ENCODE measurements around the gene CKAP2L. TPM values are rescaled to one million over a fixed set of nuclear protein-coding genes. Genes with fewer than 3 reads are reported as not detected.
A peak's percentile ranks its signal among the peaks of the same experiment; 100 is the strongest.

The CKAP2L gene
- total and polyA plus RNA-seq, 9 of the 15 experiments (the other 6 are each of a cell fraction or from before 2014, with no cell fraction given): 10.4 to 21.9 (median 14.2) TPM

- TF ChIP-seq RBFOX2 (IDR thresholded peaks at IDR 0.05; ENCODE audit: low read depth, low read length) (no peak; the same call in 1 of the 2 replicates), PREB (CRISPR knock-in tag; IDR thresholded peaks at IDR 0.05) (no peak), E2F5 (CRISPR knock-in tag; IDR thresholded peaks at IDR 0.05) (0 out of 2 replicates have a peak, but pooled peaks have one; percentile 29), THAP12 (CRISPR knock-in tag; IDR thresholded peaks at IDR 0.05) (peak; percentile 48; the same call in 1 of the 2 replicates), E2F8 (IDR thresholded peaks at IDR 0.05; ENCODE audit: low read depth, partially characterized antibody) (peak; percentile 69), DPF2 (IDR thresholded peaks at IDR 0.05) (peak; percentile 100), CREM (IDR thresholded peaks at IDR 0.05; ENCODE audit: low read depth) (peak; percentile 88), RBBP5 (IDR thresholded peaks at IDR 0.05; ENCODE audit: borderline replicate concordance, insufficient read depth, low read length, poor library complexity, severe bottlenecking) (peak; percentile 56), RNF219 (CRISPR knock-in tag; IDR thresholded peaks at IDR 0.05) (no peak), KDM4B (IDR thresholded peaks at IDR 0.05; ENCODE audit: borderline replicate concordance in 2 of 2, low read depth in 1 of 2) (0 out of 4 replicates have a peak, but pooled peaks of 1 of the 2 experiments have one; percentile 28), MCM7 (IDR thresholded peaks at IDR 0.05) (no peak), MTA1 (IDR thresholded peaks at IDR 0.05; ENCODE audit: borderline replicate concordance) (peak; percentile 95), CEBPZ (IDR thresholded peaks at IDR 0.05; ENCODE audit: borderline replicate concordance, low read depth, low read length) (no peak), TARDBP (IDR thresholded peaks at IDR 0.05) (peak; percentile 80; the same call in 1 of the 2 replicates)
These were observed 58.2 kb downstream of the CKAP2L start (continued) for GRCh38 chr2:112706170-112706664.
